Measurements from ENCODE around the gene FRZB. TPM values are rescaled to one million over a fixed set of nuclear protein-coding genes. Genes with fewer than 3 reads are reported as not detected.

FRZB gene
- total RNA-seq, 1 donor from 2014 or later: 69.0 TPM

DNA sequence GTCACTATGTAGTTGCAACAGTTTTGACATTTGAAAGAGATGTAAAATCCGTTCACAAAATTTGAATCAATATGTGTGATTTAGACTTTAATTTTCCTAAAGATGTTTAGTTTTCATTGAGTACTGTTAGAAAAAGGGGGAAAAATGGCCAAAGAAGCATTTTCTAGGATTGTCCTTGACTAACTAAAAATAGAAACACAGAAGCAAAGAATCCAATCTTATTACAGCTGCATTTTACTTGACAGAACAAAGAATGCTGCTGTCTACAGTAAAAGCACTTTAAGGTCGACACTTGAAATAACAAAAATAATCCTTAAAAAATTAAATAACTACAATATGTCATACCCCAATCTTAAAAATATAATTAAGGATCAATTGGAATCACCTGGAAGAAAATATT, 48.9 kb downstream of the FRZB start:
- Histone ChIP-seq H3K9me3 (ENCODE audit: low read depth) (no peaks in the 10 kb centered on the region), H4K20me1 (ENCODE audit: low read depth) (no peaks in the 10 kb centered on the region), H3K36me3 (no peaks in the 10 kb centered on the region), H3K4me2 (peak overlapping the region; percentile 75), H3K27ac (peak overlapping the region; percentile 96), H3K4me3 (no peak overlapping the region), H3K79me2 (ENCODE audit: low read depth) (no peaks in the 10 kb centered on the region), H2AFZ (replicated peaks) (no peak overlapping the region), H3K4me1 (peaks cover 39% of the 10 kb centered on the region), H3K27me3 (no peaks in the 10 kb centered on the region), H3K9ac (no peak overlapping the region), H3F3A (ENCODE audit: low read depth) (peaks cover 31% of the 10 kb centered on the region)
- Mint-ChIP-seq H3K27me3 (ENCODE audit: insufficient read depth, low read depth) (peaks cover 8% of the 10 kb centered on the region), H3K27ac (no peak overlapping the region), H3K4me3 (no peak overlapping the region), H3K36me3 (no peaks in the 10 kb centered on the region), H3K9me3 (no peaks in the 10 kb centered on the region), H3K4me1 (peaks cover 30% of the 10 kb centered on the region)
- TF ChIP-seq EZH2phosphoT487 (IDR thresholded peaks at IDR 0.05): no peak
- TF ChIP-seq, protein P1, sequence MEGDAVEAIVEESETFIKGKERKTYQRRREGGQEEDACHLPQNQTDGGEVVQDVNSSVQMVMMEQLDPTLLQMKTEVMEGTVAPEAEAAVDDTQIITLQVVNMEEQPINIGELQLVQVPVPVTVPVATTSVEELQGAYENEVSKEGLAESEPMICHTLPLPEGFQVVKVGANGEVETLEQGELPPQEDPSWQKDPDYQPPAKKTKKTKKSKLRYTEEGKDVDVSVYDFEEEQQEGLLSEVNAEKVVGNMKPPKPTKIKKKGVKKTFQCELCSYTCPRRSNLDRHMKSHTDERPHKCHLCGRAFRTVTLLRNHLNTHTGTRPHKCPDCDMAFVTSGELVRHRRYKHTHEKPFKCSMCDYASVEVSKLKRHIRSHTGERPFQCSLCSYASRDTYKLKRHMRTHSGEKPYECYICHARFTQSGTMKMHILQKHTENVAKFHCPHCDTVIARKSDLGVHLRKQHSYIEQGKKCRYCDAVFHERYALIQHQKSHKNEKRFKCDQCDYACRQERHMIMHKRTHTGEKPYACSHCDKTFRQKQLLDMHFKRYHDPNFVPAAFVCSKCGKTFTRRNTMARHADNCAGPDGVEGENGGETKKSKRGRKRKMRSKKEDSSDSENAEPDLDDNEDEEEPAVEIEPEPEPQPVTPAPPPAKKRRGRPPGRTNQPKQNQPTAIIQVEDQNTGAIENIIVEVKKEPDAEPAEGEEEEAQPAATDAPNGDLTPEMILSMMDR (IDR thresholded peaks at IDR 0.05): no peak
- no peak for TF ChIP-seq EZH2 (IDR thresholded peaks at IDR 0.05)
- DNase-seq (ENCODE audit: low spot score): no peak

DNA sequence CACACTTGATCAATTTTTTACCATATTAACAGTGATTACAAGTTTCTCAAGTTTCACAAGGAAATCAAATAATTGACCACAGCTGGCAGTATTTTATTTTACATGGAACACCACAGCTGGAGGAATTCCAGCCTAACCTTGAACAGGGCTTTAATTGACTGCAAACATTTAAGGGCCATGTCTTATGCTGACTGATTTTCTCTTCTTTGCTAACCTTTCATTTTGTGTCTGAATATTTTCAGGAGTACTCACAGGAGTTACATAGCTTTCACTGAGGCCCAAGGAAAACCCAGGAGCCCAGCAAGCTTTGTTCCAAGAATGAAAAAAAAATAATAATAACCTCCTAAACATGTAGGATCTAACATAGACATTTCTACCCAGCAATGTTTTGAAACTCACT, 49.6 kb downstream of the FRZB start:
- Histone ChIP-seq H4K20me1 (ENCODE audit: low read depth) (no peaks in the 10 kb centered on the region), H3K27me3 (no peaks in the 10 kb centered on the region), H3K79me2 (ENCODE audit: low read depth) (no peaks in the 10 kb centered on the region), H3K9ac (no peak overlapping the region), H2AFZ (replicated peaks) (peak overlapping the region; percentile 29), H3K4me2 (peak overlapping the region; percentile 75), H3F3A (ENCODE audit: low read depth) (peaks cover 31% of the 10 kb centered on the region), H3K9me3 (ENCODE audit: low read depth) (no peaks in the 10 kb centered on the region), H3K36me3 (no peaks in the 10 kb centered on the region), H3K4me3 (no peak overlapping the region), H3K4me1 (peaks cover 39% of the 10 kb centered on the region), H3K27ac (peak overlapping the region; percentile 96)
- no peak overlapping the region for H3K4me3 Mint-ChIP-seq
- no peaks in the 10 kb centered on the region for H3K36me3 Mint-ChIP-seq
- peaks cover 30% of the 10 kb centered on the region for H3K4me1 Mint-ChIP-seq
- no peak for DNase-seq (ENCODE audit: low spot score)
- peaks cover 8% of the 10 kb centered on the region for H3K27me3 Mint-ChIP-seq (ENCODE audit: insufficient read depth, low read depth)
- H3K9me3 Mint-ChIP-seq: no peaks in the 10 kb centered on the region
- TF ChIP-seq EZH2 (IDR thresholded peaks at IDR 0.05): no peak
- TF ChIP-seq EZH2phosphoT487 (IDR thresholded peaks at IDR 0.05): no peak
- TF ChIP-seq, protein P1 (IDR thresholded peaks at IDR 0.05): no peak
- H3K27ac Mint-ChIP-seq: no peak overlapping the region

DNA sequence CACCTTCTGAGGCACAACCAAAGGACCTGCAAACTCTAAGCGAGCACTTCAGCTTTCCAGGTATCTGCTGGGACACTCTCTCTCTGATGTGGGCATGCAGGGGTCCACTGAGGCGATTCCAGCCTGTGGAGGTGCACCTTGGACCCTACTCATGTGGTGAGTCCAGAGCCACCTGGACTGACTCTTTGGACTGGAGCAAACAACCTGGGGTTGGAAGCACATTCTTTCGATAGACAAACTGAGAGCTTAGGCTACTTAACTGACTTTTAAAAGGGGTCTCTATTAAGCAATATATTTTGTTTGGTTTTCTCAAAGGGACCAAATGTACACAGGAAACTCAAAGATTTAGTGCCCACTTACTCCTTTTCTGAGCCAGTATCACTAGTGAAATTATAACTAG, 51.6 kb downstream of the FRZB start:
- Histone ChIP-seq H3K36me3 (no peaks in the 10 kb centered on the region), H3K4me2 (no peak overlapping the region), H3K27me3 (no peaks in the 10 kb centered on the region), H3K27ac (no peak overlapping the region), H3F3A (ENCODE audit: low read depth) (peaks cover 28% of the 10 kb centered on the region), H3K4me1 (peaks cover 36% of the 10 kb centered on the region), H4K20me1 (ENCODE audit: low read depth) (no peaks in the 10 kb centered on the region), H3K9me3 (ENCODE audit: low read depth) (no peaks in the 10 kb centered on the region), H3K79me2 (ENCODE audit: low read depth) (no peaks in the 10 kb centered on the region), H2AFZ (replicated peaks) (no peak overlapping the region), H3K4me3 (no peak overlapping the region), H3K9ac (no peak overlapping the region)
- Mint-ChIP-seq H3K27me3 (ENCODE audit: insufficient read depth, low read depth) (peaks cover 13% of the 10 kb centered on the region), H3K9me3 (no peaks in the 10 kb centered on the region), H3K36me3 (no peaks in the 10 kb centered on the region), H3K4me3 (no peak overlapping the region), H3K27ac (no peak overlapping the region), H3K4me1 (peaks cover 28% of the 10 kb centered on the region)
- no peak for TF ChIP-seq EZH2 (IDR thresholded peaks at IDR 0.05)
- TF ChIP-seq EZH2phosphoT487 (IDR thresholded peaks at IDR 0.05): no peak
- TF ChIP-seq, protein P1 (IDR thresholded peaks at IDR 0.05): no peak
- DNase-seq (ENCODE audit: low spot score): no peak
